ENCODE measurements around the gene ZDHHC8.

GRCh38 chr22:20165913-20166312, 34.3 kb downstream of the ZDHHC8 start:
- TF ChIP-seq POLR2AphosphoS5 (IDR thresholded peaks at IDR 0.05; ENCODE audit: borderline replicate concordance, low read depth, low read length) (no peak), EZH2 (IDR thresholded peaks at IDR 0.05) (no peak)

All from SK-N-MC (cell line).